ENCODE results near the gene HECTD2.
"Not testable (repeated sequence)": the region's sequence is repeated elsewhere in the genome, so short reads cannot be mapped to it uniquely, and the experiment has no call there.

Gene HECTD2

GRCh38 chr10:91549262-91549661 is 139.1 kb downstream of the HECTD2 start:
- peaks cover 0 to 2% of the 10 kb centered on the region in 2 donors for H3K4me1 Mint-ChIP-seq
- ATAC-seq (replicated peaks): no peak
- no peak overlapping the region for H3K4me3 Mint-ChIP-seq
- DNase-seq: no peak
- H3K36me3 Mint-ChIP-seq: no peaks in the 10 kb centered on the region
- no peak overlapping the region for H3K27ac Mint-ChIP-seq
- H3K27me3 Mint-ChIP-seq: peaks cover 16 to 28% of the 10 kb centered on the region in 2 donors
- peaks cover 0 to 3% of the 10 kb centered on the region in 2 donors for H3K9me3 Mint-ChIP-seq

GRCh38 chr10:91550021-91550420 is 139.9 kb downstream of the HECTD2 start:
- peaks cover 16 to 28% of the 10 kb centered on the region in 2 donors for H3K27me3 Mint-ChIP-seq
- H3K4me3 Mint-ChIP-seq: no peak overlapping the region
- no peak for ATAC-seq (replicated peaks)
- no peak overlapping the region for H3K27ac Mint-ChIP-seq
- H3K9me3 Mint-ChIP-seq: peaks cover 0 to 3% of the 10 kb centered on the region in 2 donors
- no peak for DNase-seq
- H3K36me3 Mint-ChIP-seq: no peaks in the 10 kb centered on the region
- H3K4me1 Mint-ChIP-seq: peaks cover 0 to 2% of the 10 kb centered on the region in 2 donors

- Mint-ChIP-seq H3K4me1 (peaks cover 0 to 2% of the 10 kb centered on the region in 2 donors), H3K9me3 (no peaks in the 10 kb centered on the region), H3K27me3 (peaks cover 16 to 22% of the 10 kb centered on the region in 2 donors), H3K36me3 (no peaks in the 10 kb centered on the region), H3K4me3 (no peak overlapping the region), H3K27ac (no peak overlapping the region)
- ATAC-seq (replicated peaks) (peak; percentile 57 to 66), DNase-seq (no peak)
Measured at GRCh38 chr10:91551856-91552255, 141.7 kb downstream of the HECTD2 start.

GRCh38 chr10:91552274-91553095 is 142.3 kb downstream of the HECTD2 start:
- Mint-ChIP-seq H3K4me1 (peaks cover 0 to 2% of the 10 kb centered on the region in 2 donors), H3K9me3 (no peaks in the 10 kb centered on the region), H3K27me3 (peaks cover 16 to 22% of the 10 kb centered on the region in 2 donors), H3K4me3 (no peak overlapping the region), H3K27ac (no peak overlapping the region), H3K36me3 (no peaks in the 10 kb centered on the region)
- DNase-seq (no peak), ATAC-seq (replicated peaks) (no peak)

- DNase-seq: no peak
- Mint-ChIP-seq H3K4me1 (peaks cover 0 to 2% of the 10 kb centered on the region in 2 donors), H3K36me3 (no peaks in the 10 kb centered on the region)
Measured at GRCh38 chr10:91555455-91555854, 145.3 kb downstream of the HECTD2 start.

GRCh38 chr10:91556691-91557566 is 146.8 kb downstream of the HECTD2 start:
- H3K36me3 Mint-ChIP-seq: peaks cover 3 to 4% of the 10 kb centered on the region in 2 donors
- no peak overlapping the region for H3K27ac Mint-ChIP-seq
- H3K4me3 Mint-ChIP-seq: no peak overlapping the region
- H3K27me3 Mint-ChIP-seq: peaks cover 20 to 22% of the 10 kb centered on the region in 2 donors
- no peak for DNase-seq
- H3K4me1 Mint-ChIP-seq: peaks cover 2 to 6% of the 10 kb centered on the region in 2 donors
- no peak for ATAC-seq (replicated peaks)
- H3K9me3 Mint-ChIP-seq: peaks cover 7 to 13% of the 10 kb centered on the region in 2 donors

More at GRCh38 chr10:91555455-91555854, 145.3 kb downstream of the HECTD2 start:
- no peak for ATAC-seq (replicated peaks)
- Mint-ChIP-seq H3K9me3 (peaks cover 0 to 4% of the 10 kb centered on the region in 2 donors), H3K27me3 (peaks cover 20 to 22% of the 10 kb centered on the region in 2 donors), H3K4me3 (no peak overlapping the region), H3K27ac (no peak overlapping the region)

GRCh38 chr10:91557651-91558111 is 147.5 kb downstream of the HECTD2 start:
- peaks cover 3 to 4% of the 10 kb centered on the region in 2 donors for H3K36me3 Mint-ChIP-seq

DNA sequence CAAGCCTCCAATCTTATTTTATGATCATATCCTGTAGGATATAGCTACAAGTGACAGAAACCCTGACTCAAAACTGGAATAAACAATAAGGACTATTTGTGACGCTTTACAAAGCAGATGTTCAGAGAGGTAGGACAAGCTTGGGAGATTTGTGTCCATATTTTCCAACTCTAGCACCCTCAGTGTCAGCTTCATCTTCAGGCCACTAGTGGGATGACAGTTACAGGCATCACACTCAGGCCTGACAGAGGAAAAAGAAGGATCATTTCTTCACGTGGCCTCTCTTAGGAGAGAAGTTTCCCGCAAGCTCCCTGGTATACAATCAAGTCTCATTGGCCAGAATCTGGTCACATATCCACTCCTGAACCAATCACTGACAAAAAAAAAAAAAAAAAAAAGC is 148.3 kb downstream of the HECTD2 start:
- peaks cover 7 to 17% of the 10 kb centered on the region in 2 donors for H3K9me3 Mint-ChIP-seq
- H3K4me3 Mint-ChIP-seq: no peak overlapping the region
- H3K27ac Mint-ChIP-seq: no peak overlapping the region
- H3K4me1 Mint-ChIP-seq: peaks cover 7 to 15% of the 10 kb centered on the region in 2 donors
- ATAC-seq (replicated peaks): no peak
- H3K36me3 Mint-ChIP-seq: peaks cover 4 to 5% of the 10 kb centered on the region in 2 donors
- DNase-seq: no peak
- H3K27me3 Mint-ChIP-seq: peaks cover 31 to 32% of the 10 kb centered on the region in 2 donors

More at GRCh38 chr10:91557651-91558111, 147.5 kb downstream of the HECTD2 start:
- ATAC-seq (replicated peaks): peak; percentile 44 to 77
- Mint-ChIP-seq H3K27ac (no peak overlapping the region), H3K27me3 (peaks cover 23 to 24% of the 10 kb centered on the region in 2 donors), H3K9me3 (peaks cover 7 to 14% of the 10 kb centered on the region in 2 donors), H3K4me3 (no peak overlapping the region), H3K4me1 (peaks cover 5 to 8% of the 10 kb centered on the region in 2 donors)
- DNase-seq: no peak

DNA sequence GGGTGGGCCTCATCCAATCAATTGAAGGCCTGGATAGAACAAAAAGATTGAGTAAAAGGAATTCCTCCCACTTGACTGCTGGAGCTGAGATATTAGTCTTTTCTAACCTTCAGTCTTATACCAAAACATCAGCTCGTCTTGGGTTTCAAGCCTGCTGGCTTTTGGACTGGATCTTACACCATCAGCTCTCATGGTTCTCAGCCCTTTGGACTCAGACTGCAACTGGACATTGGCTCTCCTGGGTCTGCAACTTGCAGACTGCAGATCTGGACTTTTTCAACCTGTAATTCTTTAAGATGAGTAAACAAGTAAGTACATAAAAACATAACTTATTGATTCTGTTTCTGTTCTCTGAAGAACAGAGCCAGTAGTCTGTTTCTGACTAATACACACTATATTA is 149.0 kb downstream of the HECTD2 start:
- Mint-ChIP-seq H3K9me3 (peaks cover 7 to 17% of the 10 kb centered on the region in 2 donors), H3K27me3 (peaks cover 32 to 33% of the 10 kb centered on the region in 2 donors), H3K27ac (no peak overlapping the region), H3K36me3 (peaks cover 4 to 5% of the 10 kb centered on the region in 2 donors), H3K4me1 (peaks cover 7 to 15% of the 10 kb centered on the region in 2 donors), H3K4me3 (no peak overlapping the region)
- no peak for ATAC-seq (replicated peaks)
- no peak for DNase-seq

GRCh38 chr10:91559750-91560149 is 149.6 kb downstream of the HECTD2 start:
- DNase-seq (no peak), ATAC-seq (replicated peaks) (no peak)
- Mint-ChIP-seq H3K27ac (no peak overlapping the region), H3K9me3 (peaks cover 7 to 17% of the 10 kb centered on the region in 2 donors), H3K4me1 (peaks cover 7 to 15% of the 10 kb centered on the region in 2 donors), H3K36me3 (peaks cover 4 to 5% of the 10 kb centered on the region in 2 donors), H3K4me3 (no peak overlapping the region), H3K27me3 (peaks cover 32 to 33% of the 10 kb centered on the region in 2 donors)

DNA sequence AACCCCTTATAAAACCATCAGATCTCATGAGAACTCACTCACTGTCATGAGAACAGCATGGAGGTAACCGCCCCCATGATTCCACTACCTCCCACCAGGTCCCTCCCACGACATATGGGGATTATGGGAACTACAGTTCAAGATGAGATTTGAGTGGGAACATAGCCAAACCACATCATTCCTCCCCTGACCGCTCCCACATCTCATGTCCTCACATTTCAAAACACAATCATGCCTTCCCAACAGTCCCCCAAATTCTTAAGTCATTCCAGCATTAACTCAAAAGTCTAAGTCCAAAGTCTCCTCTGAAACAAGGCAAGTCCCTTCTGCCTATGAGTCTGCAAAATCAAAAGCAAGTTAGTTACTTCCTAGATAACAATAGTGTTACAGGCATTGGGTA is 150.7 kb downstream of the HECTD2 start:
- not testable (repeated sequence) for DNase-seq; ATAC-seq (replicated peaks); H3K36me3 Mint-ChIP-seq; H3K27ac Mint-ChIP-seq; H3K4me3 Mint-ChIP-seq
- Mint-ChIP-seq H3K4me1 (peaks cover 8 to 18% of the 10 kb centered on the region in 2 donors), H3K27me3 (peaks cover 32 to 33% of the 10 kb centered on the region in 2 donors), H3K9me3 (peaks cover 7 to 17% of the 10 kb centered on the region in 2 donors)

DNA sequence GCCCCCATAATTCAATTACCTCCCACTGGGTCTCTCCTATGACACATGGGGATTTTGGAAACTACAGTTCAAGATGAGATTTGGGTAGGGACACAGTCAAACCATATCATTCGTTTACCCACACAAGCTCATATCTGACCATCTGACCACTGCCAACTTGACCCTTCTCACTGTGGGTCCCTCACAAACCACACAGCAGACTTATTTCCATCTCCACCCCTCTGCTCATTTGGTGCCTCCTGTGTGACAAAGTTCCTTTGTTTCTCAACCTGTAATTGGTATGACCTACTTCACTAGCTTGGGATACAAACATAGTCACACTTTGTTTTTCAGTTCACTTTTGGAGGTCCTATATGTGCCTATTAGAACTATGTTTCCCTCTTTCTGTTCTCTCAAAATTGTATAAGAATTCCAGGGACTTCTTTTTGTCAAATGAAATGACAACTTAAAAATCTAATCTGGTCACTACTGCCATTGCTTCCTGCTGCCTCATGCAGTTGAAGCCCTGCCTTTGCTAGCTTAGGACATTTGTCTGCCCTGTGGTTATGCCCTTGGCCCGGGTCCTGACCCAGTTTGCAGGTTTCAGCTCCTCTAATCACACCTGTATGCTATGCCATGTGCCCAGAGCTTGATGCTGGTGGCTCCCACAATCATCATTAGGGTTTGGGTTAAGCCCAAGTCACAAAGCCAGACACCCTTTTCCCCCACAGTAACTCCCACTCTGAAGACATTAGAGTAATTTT is 152.9 kb downstream of the HECTD2 start:
- Mint-ChIP-seq H3K27ac (no peak overlapping the region), H3K4me1 (peaks cover 12 to 20% of the 10 kb centered on the region in 2 donors), H3K4me3 (no peak overlapping the region)

GRCh38 chr10:91564026-91564425 is 153.9 kb downstream of the HECTD2 start:
- H3K27me3 Mint-ChIP-seq: peaks cover 29 to 30% of the 10 kb centered on the region in 2 donors
- no peak overlapping the region for H3K27ac Mint-ChIP-seq
- peaks cover 12 to 20% of the 10 kb centered on the region in 2 donors for H3K4me1 Mint-ChIP-seq
- DNase-seq (no peak), ATAC-seq (replicated peaks) (no peak)
- peaks cover 4 to 5% of the 10 kb centered on the region in 2 donors for H3K36me3 Mint-ChIP-seq
- peaks cover 7 to 15% of the 10 kb centered on the region in 2 donors for H3K9me3 Mint-ChIP-seq
- H3K4me3 Mint-ChIP-seq: no peak overlapping the region

More for the DNA sequence above, 152.9 kb downstream of the HECTD2 start:
- Mint-ChIP-seq H3K9me3 (peaks cover 7 to 17% of the 10 kb centered on the region in 2 donors), H3K27me3 (peaks cover 35 to 37% of the 10 kb centered on the region in 2 donors), H3K36me3 (peaks cover 4 to 5% of the 10 kb centered on the region in 2 donors)
- ATAC-seq (replicated peaks) (no peak), DNase-seq (no peak)
